Loucy (cell line): ENCODE measurements around the gene NAV2.

Source experiments
- CTCF ChIP-seq: fragments of 200-600 bp; sonication (generic); conservative IDR thresholded peaks from 2 replicates; pipeline ENCODE4 v1.5.1; 2014; ENCODE audit warnings: mild to moderate bottlenecking, antibody characterized with exemption, low read length
- EZH2phosphoT487 ChIP-seq: fragments of 200-600 bp; IDR thresholded peaks from 2 replicates; pipeline ENCODE4 v1.6.1; 2018; ENCODE audit warnings: antibody characterized with exemption, mild to moderate bottlenecking, moderate library complexity, borderline replicate concordance

- TF ChIP-seq CTCF (no peak), EZH2phosphoT487 (no peak)
These were observed 311.7 kb downstream of the NAV2 start for GRCh38 chr11:20024172-20024935.
